ENCODE data around the gene DOCK4.

DOCK4 gene

GRCh38 chr7:111762211-111762610, 444.0 kb downstream of the DOCK4 start:
- Histone ChIP-seq H3K4me3 (ENCODE audit: severe bottlenecking) (no peak overlapping the region), H3K36me3 (ENCODE audit: low read depth) (peaks cover 27% of the 10 kb centered on the region), H3K27me3 (ENCODE audit: insufficient read depth, poor library complexity, severe bottlenecking) (no peaks in the 10 kb centered on the region), H3K27ac (ENCODE audit: poor library complexity, severe bottlenecking) (no peak overlapping the region), H3K9me3 (ENCODE audit: severe bottlenecking) (no peaks in the 10 kb centered on the region), H3K4me1 (ENCODE audit: insufficient read depth, poor library complexity, severe bottlenecking) (no peaks in the 10 kb centered on the region)
- no peak for ATAC-seq (ENCODE audit: low read depth)
- no peak for DNase-seq (ENCODE audit: low spot score)
- TF ChIP-seq, protein P1, sequence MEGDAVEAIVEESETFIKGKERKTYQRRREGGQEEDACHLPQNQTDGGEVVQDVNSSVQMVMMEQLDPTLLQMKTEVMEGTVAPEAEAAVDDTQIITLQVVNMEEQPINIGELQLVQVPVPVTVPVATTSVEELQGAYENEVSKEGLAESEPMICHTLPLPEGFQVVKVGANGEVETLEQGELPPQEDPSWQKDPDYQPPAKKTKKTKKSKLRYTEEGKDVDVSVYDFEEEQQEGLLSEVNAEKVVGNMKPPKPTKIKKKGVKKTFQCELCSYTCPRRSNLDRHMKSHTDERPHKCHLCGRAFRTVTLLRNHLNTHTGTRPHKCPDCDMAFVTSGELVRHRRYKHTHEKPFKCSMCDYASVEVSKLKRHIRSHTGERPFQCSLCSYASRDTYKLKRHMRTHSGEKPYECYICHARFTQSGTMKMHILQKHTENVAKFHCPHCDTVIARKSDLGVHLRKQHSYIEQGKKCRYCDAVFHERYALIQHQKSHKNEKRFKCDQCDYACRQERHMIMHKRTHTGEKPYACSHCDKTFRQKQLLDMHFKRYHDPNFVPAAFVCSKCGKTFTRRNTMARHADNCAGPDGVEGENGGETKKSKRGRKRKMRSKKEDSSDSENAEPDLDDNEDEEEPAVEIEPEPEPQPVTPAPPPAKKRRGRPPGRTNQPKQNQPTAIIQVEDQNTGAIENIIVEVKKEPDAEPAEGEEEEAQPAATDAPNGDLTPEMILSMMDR (IDR thresholded peaks at IDR 0.05; ENCODE audit: poor library complexity, severe bottlenecking), result no peak

GRCh38 chr7:111760043-111760442, 446.2 kb downstream of the DOCK4 start:
- H3K36me3 ChIP-seq (ENCODE audit: low read depth), result peaks cover 27% of the 10 kb centered on the region
- DNase-seq (ENCODE audit: low spot score), result no peak
- TF ChIP-seq, protein P1 (IDR thresholded peaks at IDR 0.05; ENCODE audit: poor library complexity, severe bottlenecking), result no peak

GRCh38 chr7:111758332-111758731, 447.9 kb downstream of the DOCK4 start:
- no peak for ATAC-seq (ENCODE audit: low read depth)

More at GRCh38 chr7:111760043-111760442, 446.2 kb downstream of the DOCK4 start:
- no peaks in the 10 kb centered on the region for H3K4me1 ChIP-seq (ENCODE audit: insufficient read depth, poor library complexity, severe bottlenecking)
- H3K27ac ChIP-seq (ENCODE audit: poor library complexity, severe bottlenecking), result no peak overlapping the region
- no peaks in the 10 kb centered on the region for H3K9me3 ChIP-seq (ENCODE audit: severe bottlenecking)
- no peaks in the 10 kb centered on the region for H3K27me3 ChIP-seq (ENCODE audit: insufficient read depth, poor library complexity, severe bottlenecking)
- no peak overlapping the region for H3K4me3 ChIP-seq (ENCODE audit: severe bottlenecking)
- no peak for ATAC-seq (ENCODE audit: low read depth)

DNA sequence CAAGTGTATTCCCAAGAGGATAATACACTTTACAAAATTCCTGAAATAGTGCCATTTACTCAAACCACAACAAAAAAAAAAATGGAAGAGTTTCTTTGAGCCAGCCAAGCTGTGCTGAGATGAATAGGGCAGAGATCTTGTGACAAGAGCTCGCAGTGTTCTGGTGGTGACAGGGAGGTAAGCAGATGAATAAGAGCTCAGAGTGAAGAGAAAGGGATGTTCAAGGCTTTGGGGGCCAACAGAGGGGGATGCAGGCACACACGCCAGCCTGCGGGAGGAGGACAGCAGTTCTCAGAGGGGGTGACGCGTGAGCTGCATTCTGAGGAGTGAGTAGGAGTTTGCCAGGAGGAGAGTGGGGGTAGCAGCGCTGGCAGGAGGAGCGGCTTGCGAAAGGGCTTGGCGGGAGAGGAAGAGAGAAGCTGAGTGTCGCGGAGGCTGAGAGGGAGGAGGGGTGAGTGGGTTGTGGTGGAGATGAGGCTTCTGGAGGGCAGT, 449.5 kb downstream of the DOCK4 start:
- H3K4me1 ChIP-seq (ENCODE audit: insufficient read depth, poor library complexity, severe bottlenecking), result no peaks in the 10 kb centered on the region
- H3K9me3 ChIP-seq (ENCODE audit: severe bottlenecking), result no peaks in the 10 kb centered on the region
- H3K4me3 ChIP-seq (ENCODE audit: severe bottlenecking), result no peak overlapping the region
- no peak for ATAC-seq (ENCODE audit: low read depth)
- TF ChIP-seq, protein P1 (IDR thresholded peaks at IDR 0.05; ENCODE audit: poor library complexity, severe bottlenecking), result no peak
- no peak overlapping the region for H3K27ac ChIP-seq (ENCODE audit: poor library complexity, severe bottlenecking)
- H3K27me3 ChIP-seq (ENCODE audit: insufficient read depth, poor library complexity, severe bottlenecking), result no peaks in the 10 kb centered on the region
- peaks cover 8% of the 10 kb centered on the region; the same call in 1 of the 2 replicates for H3K36me3 ChIP-seq (ENCODE audit: low read depth)
- DNase-seq (ENCODE audit: low spot score), result no peak

More at GRCh38 chr7:111758332-111758731, 447.9 kb downstream of the DOCK4 start:
- Histone ChIP-seq H3K27me3 (ENCODE audit: insufficient read depth, poor library complexity, severe bottlenecking) (no peaks in the 10 kb centered on the region), H3K27ac (ENCODE audit: poor library complexity, severe bottlenecking) (no peak overlapping the region), H3K9me3 (ENCODE audit: severe bottlenecking) (no peaks in the 10 kb centered on the region), H3K4me3 (ENCODE audit: severe bottlenecking) (no peak overlapping the region), H3K4me1 (ENCODE audit: insufficient read depth, poor library complexity, severe bottlenecking) (no peaks in the 10 kb centered on the region), H3K36me3 (ENCODE audit: low read depth) (peaks cover 13% of the 10 kb centered on the region)
- TF ChIP-seq, protein P1 (IDR thresholded peaks at IDR 0.05; ENCODE audit: poor library complexity, severe bottlenecking), result no peak
- no peak for DNase-seq (ENCODE audit: low spot score)

DNA sequence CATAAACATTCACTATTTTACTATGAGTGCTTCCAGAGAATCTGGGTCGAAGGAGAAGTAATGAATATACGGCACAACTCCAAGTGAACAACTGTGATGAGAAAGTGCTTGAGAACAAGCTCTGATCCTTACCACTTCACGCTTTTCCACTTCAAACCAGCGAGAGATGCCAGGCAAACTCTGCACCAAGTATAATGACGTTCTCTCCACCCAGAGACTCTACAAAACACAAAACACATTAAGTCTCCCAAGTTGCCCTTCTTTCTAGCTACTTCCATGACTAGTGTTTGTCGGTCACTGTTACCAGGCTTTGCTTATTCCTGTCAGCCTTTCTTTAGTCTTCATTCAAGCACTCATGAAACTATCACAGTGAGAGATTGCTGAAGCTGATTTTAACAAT, 450.8 kb downstream of the DOCK4 start:
- no peak overlapping the region for H3K4me3 ChIP-seq (ENCODE audit: severe bottlenecking)
- no peak overlapping the region for H3K27ac ChIP-seq (ENCODE audit: poor library complexity, severe bottlenecking)
- no peaks in the 10 kb centered on the region for H3K9me3 ChIP-seq (ENCODE audit: severe bottlenecking)
- TF ChIP-seq, protein P1 (IDR thresholded peaks at IDR 0.05; ENCODE audit: poor library complexity, severe bottlenecking), result no peak
- no peaks in the 10 kb centered on the region for H3K27me3 ChIP-seq (ENCODE audit: insufficient read depth, poor library complexity, severe bottlenecking)
- ATAC-seq (ENCODE audit: low read depth), result no peak
- H3K36me3 ChIP-seq (ENCODE audit: low read depth), result peaks cover 8% of the 10 kb centered on the region
- H3K4me1 ChIP-seq (ENCODE audit: insufficient read depth, poor library complexity, severe bottlenecking), result no peaks in the 10 kb centered on the region
- no peak for DNase-seq (ENCODE audit: low spot score)

All from RWPE2 (cell line).